Skeletal muscle tissue (tissue), 4 donors: ENCODE measurements around the gene MAGEA2. TPM values are rescaled to one million over a fixed set of nuclear protein-coding genes. Genes with fewer than 3 reads are reported as not detected.
"Not testable (repeated sequence)": the region's sequence is repeated elsewhere in the genome, so short reads cannot be mapped to it uniquely, and the experiment has no call there.

Experiments used
- H3K27ac ChIP-seq: one replicate; pipeline ENCODE4 v1.7.0; 2013; ENCODE audit warnings: mild to moderate bottlenecking, low read depth, low read length, inconsistent platforms
- H3K27me3 ChIP-seq, 3 donors: one replicate each; pipeline ENCODE4 v1.7.0; 2013; ENCODE audit warnings: low read length in 3 of 3; ENCODE audit not compliant: control insufficient read depth in 3 of 3, insufficient read depth in 3 of 3
- H3K36me3 ChIP-seq, 3 donors: one replicate each; pipeline ENCODE4 v1.7.0; 2013; ENCODE audit warnings: low read length in 3 of 3; ENCODE audit not compliant: control insufficient read depth in 3 of 3, insufficient read depth in 3 of 3
- H3K4me1 ChIP-seq, 3 donors: one replicate each; pipeline ENCODE4 v1.7.0; 2013; ENCODE audit warnings: low read length in 3 of 3, mild to moderate bottlenecking in 3 of 3; ENCODE audit not compliant: control insufficient read depth in 3 of 3, insufficient read depth in 3 of 3
- H3K4me3 ChIP-seq, 3 donors: one replicate each; pipeline ENCODE4 v1.7.0; 2013; ENCODE audit warnings: low read length in 3 of 3
- H3K9ac ChIP-seq, 3 donors: one replicate each; pipeline ENCODE4 v1.7.0; 2013; ENCODE audit warnings: low read length in 3 of 3, mild to moderate bottlenecking in 3 of 3, moderate library complexity in 2 of 3, low read depth in 1 of 3
- H3K9me3 ChIP-seq, 3 donors: one replicate each; pipeline ENCODE4 v1.7.0; 2013; ENCODE audit warnings: low read length in 3 of 3; ENCODE audit not compliant: control insufficient read depth in 3 of 3
- total RNA-seq: library from RNA; depleted of rRNA; stranded (reverse); fragments of >200 nt; gene quantifications from one replicate; pipeline ENCODE4 v1.2.3, GENCODE V29; 2014
- donor health status: Osteomylitis.

MAGEA2 gene
- total RNA-seq, 1 donor from 2014 or later = not detected

- Histone ChIP-seq H3K27ac (no peak overlapping the region), H3K36me3 (no peaks in the 10 kb centered on the region), H3K9ac (no peak overlapping the region), H3K9me3 (no peaks in the 10 kb centered on the region), H3K4me3 (no peak overlapping the region), H3K4me1 (no peaks in the 10 kb centered on the region), H3K27me3 (peaks cover 0 to 4% (median 0%) of the 10 kb centered on the region in 3 donors)
Measured at GRCh38 chrX:152738560-152738959, 15.1 kb downstream of the MAGEA2 start.

- H3K4me3 ChIP-seq, H3K9me3 ChIP-seq, H3K27ac ChIP-seq, H3K36me3 ChIP-seq, H3K27me3 ChIP-seq, H3K9ac ChIP-seq, H3K4me1 ChIP-seq: not testable (repeated sequence)
Measured at GRCh38 chrX:152736528-152736927, 17.1 kb downstream of the MAGEA2 start.

GRCh38 chrX:152735860-152736511 lies 17.7 kb downstream of the MAGEA2 start:
- H3K4me1 ChIP-seq = no peaks in the 10 kb centered on the region
- no peak overlapping the region for H3K9ac ChIP-seq
- H3K27ac ChIP-seq = no peak overlapping the region
- H3K4me3 ChIP-seq = no peak overlapping the region
- H3K9me3 ChIP-seq = no peaks in the 10 kb centered on the region
- no peaks in the 10 kb centered on the region for H3K36me3 ChIP-seq
- H3K27me3 ChIP-seq = no peaks in the 10 kb centered on the region

- Histone ChIP-seq H3K9me3 (no peaks in the 10 kb centered on the region), H3K4me3 (no peak overlapping the region), H3K36me3 (no peaks in the 10 kb centered on the region), H3K9ac (no peak overlapping the region), H3K27me3 (no peaks in the 10 kb centered on the region), H3K27ac (no peak overlapping the region), H3K4me1 (no peaks in the 10 kb centered on the region)
Measured at GRCh38 chrX:152735101-152735500, 18.5 kb downstream of the MAGEA2 start.

GRCh38 chrX:152734143-152734858 lies 19.3 kb downstream of the MAGEA2 start:
- H3K4me3 ChIP-seq, H3K9ac ChIP-seq, H3K4me1 ChIP-seq, H3K27ac ChIP-seq, H3K36me3 ChIP-seq, H3K9me3 ChIP-seq, H3K27me3 ChIP-seq: not testable (repeated sequence)

GRCh38 chrX:152733261-152733975 lies 20.2 kb downstream of the MAGEA2 start, which contains the start of the genes CSAG1 and MAGEA12:
Gene CSAG1, minus strand, starts transcription at chrX:152733721. Its CDS starts 1,261 bp downstream, at chrX:152732460.
Gene MAGEA12, plus strand, starts transcription at chrX:152733757. Its CDS starts 2,405 bp downstream, at chrX:152736162.
- H3K4me1 ChIP-seq = no peaks in the 10 kb centered on the region

GRCh38 chrX:152725409-152725808 lies 28.2 kb downstream of the MAGEA2 start:
- Histone ChIP-seq H3K4me3 (no peak overlapping the region), H3K4me1 (no peaks in the 10 kb centered on the region), H3K9ac (no peak overlapping the region), H3K9me3 (no peaks in the 10 kb centered on the region), H3K36me3 (no peaks in the 10 kb centered on the region), H3K27me3 (no peaks in the 10 kb centered on the region), H3K27ac (no peak overlapping the region)

More at GRCh38 chrX:152733261-152733975, 20.2 kb downstream of the MAGEA2 start, which contains the start of the genes CSAG1 and MAGEA12:
- Histone ChIP-seq H3K4me3 (no peak within 1 kb of the TSS), H3K9me3 (no peaks in the 10 kb centered on the region), H3K27me3 (no peaks in the 10 kb centered on the region), H3K9ac (no peak within 1 kb of the TSS), H3K36me3 (no peaks in the 10 kb centered on the region), H3K27ac (no peak within 1 kb of the TSS)

- not testable (repeated sequence) for H3K27me3 ChIP-seq, H3K9ac ChIP-seq, H3K4me1 ChIP-seq, H3K9me3 ChIP-seq, H3K36me3 ChIP-seq, H3K27ac ChIP-seq, H3K4me3 ChIP-seq
Measured at GRCh38 chrX:152713815-152714787, 39.5 kb downstream of the MAGEA2 start, which contains the start of gene MAGEA2B. Gene MAGEA2B, plus strand, starts transcription at chrX:152714628. Its CDS starts 2,479 bp downstream, at chrX:152717107.

GRCh38 chrX:152713195-152713594 lies 40.4 kb downstream of the MAGEA2 start:
- H3K36me3 ChIP-seq, H3K27ac ChIP-seq, H3K27me3 ChIP-seq, H3K9me3 ChIP-seq, H3K4me1 ChIP-seq, H3K4me3 ChIP-seq, H3K9ac ChIP-seq: not testable (repeated sequence)
